Mesodermal cell (in vitro differentiated cells): Measurements from ENCODE around the gene SDF2L1.
"Not testable (repeated sequence)": the region's sequence is repeated elsewhere in the genome, so short reads cannot be mapped to it uniquely, and the experiment has no call there.

ENCODE experiments used
- H3K27ac ChIP-seq: 2 replicates; pipeline ENCODE4 v1.7.0; 2013; ENCODE audit warnings: mild to moderate bottlenecking, low read depth, low read length, moderate library complexity; ENCODE audit not compliant: severe bottlenecking
- H3K36me3 ChIP-seq: 2 replicates; pipeline ENCODE4 v1.7.1; 2013; ENCODE audit warnings: mild to moderate bottlenecking, low read length, moderate library complexity; ENCODE audit not compliant: control insufficient read depth, insufficient read depth
- H3K4me1 ChIP-seq: one replicate; pipeline ENCODE4 v1.7.1; 2013; ENCODE audit warnings: mild to moderate bottlenecking, low read length; ENCODE audit not compliant: insufficient read depth, control insufficient read depth, poor library complexity, severe bottlenecking
- H3K4me3 ChIP-seq: 2 replicates; pipeline ENCODE4 v1.7.0; 2013; ENCODE audit warnings: low read length, control low read depth, mild to moderate bottlenecking; ENCODE audit not compliant: insufficient read depth, poor library complexity, severe bottlenecking; ENCODE audit errors: extremely low read depth
- H3K9me3 ChIP-seq: 2 replicates; pipeline ENCODE4 v1.7.1; 2013; ENCODE audit warnings: mild to moderate bottlenecking, low read length, moderate library complexity; ENCODE audit not compliant: control insufficient read depth
- WGBS, 2 experiments: methylation state at CpG; one replicate each; pipeline ENCODE4 v1.1.5; 2013; ENCODE audit warnings: missing lambda C conversion rate in 2 of 2; ENCODE audit not compliant: insufficient coverage in 2 of 2; 5-methylcytosine and 5-hydroxymethylcytosine counted together

SDF2L1 gene

GRCh38 chr22:21631025-21631424, 11.1 kb upstream of the SDF2L1 start:
- peaks cover 13% of the 10 kb centered on the region for H3K36me3 ChIP-seq
- H3K4me3 ChIP-seq = no peak overlapping the region
- peaks cover 4% of the 10 kb centered on the region for H3K4me1 ChIP-seq
- WGBS, 2 experiments = 91 to 95% methylated on average over 4 of the region's 4 CpGs
- H3K9me3 ChIP-seq = no peaks in the 10 kb centered on the region
- no peak overlapping the region for H3K27ac ChIP-seq

- Histone ChIP-seq H3K36me3 (peaks cover 12% of the 10 kb centered on the region), H3K4me1 (peaks cover 4% of the 10 kb centered on the region), H3K4me3 (no peak within 1 kb of the TSS), H3K27ac (no peak within 1 kb of the TSS), H3K9me3 (no peaks in the 10 kb centered on the region)
- WGBS, 2 experiments = 91% methylated on average over 22 to 27 of the region's 27 CpGs
Measured at GRCh38 chr22:21632237-21632895, 9.7 kb upstream of the SDF2L1 start, which contains the start of gene CCDC116. TSS of gene CCDC116 (plus strand) at chr22:21632760. CDS start at chr22:21633182, 422 bp downstream.

GRCh38 chr22:21632931-21633330, 9.2 kb upstream of the SDF2L1 start:
- peaks cover 7% of the 10 kb centered on the region for H3K36me3 ChIP-seq
- no peak overlapping the region for H3K4me3 ChIP-seq
- H3K27ac ChIP-seq = no peak overlapping the region
- no peaks in the 10 kb centered on the region for H3K9me3 ChIP-seq
- peaks cover 4% of the 10 kb centered on the region for H3K4me1 ChIP-seq
- WGBS, 2 experiments = 97 to 99% methylated on average over 17 to 18 of the region's 18 CpGs

GRCh38 chr22:21633481-21633880, 8.6 kb upstream of the SDF2L1 start:
- H3K4me1 ChIP-seq = peaks cover 4% of the 10 kb centered on the region
- no peaks in the 10 kb centered on the region for H3K9me3 ChIP-seq
- H3K27ac ChIP-seq = no peak overlapping the region
- 92 to 98% methylated on average over 4 of the region's 4 CpGs for WGBS, 2 experiments
- H3K4me3 ChIP-seq = no peak overlapping the region
- H3K36me3 ChIP-seq = peaks cover 1% of the 10 kb centered on the region

GRCh38 chr22:21634081-21634480, 8.0 kb upstream of the SDF2L1 start:
- 90 to 96% methylated on average over 11 of the region's 16 CpGs for WGBS, 2 experiments
- H3K9me3 ChIP-seq = no peaks in the 10 kb centered on the region
- no peaks in the 10 kb centered on the region for H3K36me3 ChIP-seq
- no peak overlapping the region for H3K27ac ChIP-seq
- H3K4me3 ChIP-seq = no peak overlapping the region
- H3K4me1 ChIP-seq = peaks cover under 1% of the 10 kb centered on the region

GRCh38 chr22:21634844-21635243, 7.3 kb upstream of the SDF2L1 start:
- no peak overlapping the region for H3K27ac ChIP-seq
- no peaks in the 10 kb centered on the region for H3K4me1 ChIP-seq
- WGBS, 2 experiments = 87 to 93% methylated on average over 15 to 16 of the region's 19 CpGs
- no peaks in the 10 kb centered on the region for H3K9me3 ChIP-seq
- H3K36me3 ChIP-seq = no peaks in the 10 kb centered on the region
- no peak overlapping the region for H3K4me3 ChIP-seq

GRCh38 chr22:21635771-21636510, 6.2 kb upstream of the SDF2L1 start:
- 83 to 85% methylated on average over 14 to 15 of the region's 15 CpGs for WGBS, 2 experiments
- no peak overlapping the region for H3K4me3 ChIP-seq
- no peaks in the 10 kb centered on the region for H3K9me3 ChIP-seq
- no peaks in the 10 kb centered on the region for H3K4me1 ChIP-seq
- no peak overlapping the region for H3K27ac ChIP-seq
- H3K36me3 ChIP-seq = no peaks in the 10 kb centered on the region

GRCh38 chr22:21636629-21637218, 5.4 kb upstream of the SDF2L1 start:
- Histone ChIP-seq H3K4me3 (no peak overlapping the region), H3K9me3 (no peaks in the 10 kb centered on the region), H3K4me1 (peaks cover 3% of the 10 kb centered on the region), H3K36me3 (no peaks in the 10 kb centered on the region), H3K27ac (no peak overlapping the region)
- 91 to 92% methylated on average over 13 of the region's 17 CpGs for WGBS, 2 experiments

GRCh38 chr22:21637450-21637849, 4.7 kb upstream of the SDF2L1 start:
- H3K27ac ChIP-seq = not testable (repeated sequence)
- WGBS, 2 experiments = 86 to 94% methylated on average over 2 of the region's 2 CpGs

GRCh38 chr22:21639359-21639758, 2.7 kb upstream of the SDF2L1 start:
- peaks cover 6% of the 10 kb centered on the region for H3K36me3 ChIP-seq
- no peak overlapping the region for H3K27ac ChIP-seq
- H3K4me1 ChIP-seq = peaks cover 6% of the 10 kb centered on the region
- H3K9me3 ChIP-seq = no peaks in the 10 kb centered on the region
- 76 to 88% methylated on average over 4 of the region's 4 CpGs for WGBS, 2 experiments
- H3K4me3 ChIP-seq = no peak overlapping the region

More at GRCh38 chr22:21637450-21637849, 4.7 kb upstream of the SDF2L1 start:
- not testable (repeated sequence) for H3K4me1 ChIP-seq, H3K4me3 ChIP-seq, H3K9me3 ChIP-seq, H3K36me3 ChIP-seq
